Subcutaneous adipose tissue (tissue), 4 donors: ENCODE data around the gene EDDM3A. TPM values are rescaled to one million over a fixed set of nuclear protein-coding genes. Genes with fewer than 3 reads are reported as not detected.

Source experiments
- CTCF ChIP-seq: fragments of 450-650 bp; IDR thresholded peaks from one replicate; pipeline ENCODE4 v1.5.1; 2016; ENCODE audit warnings: low read depth, mild to moderate bottlenecking, control low read depth, antibody characterized with exemption, moderate library complexity
- total RNA-seq, 4 donors: library from RNA; depleted of rRNA; stranded (reverse); fragments of >200 nt; gene quantifications; one replicate each; pipeline ENCODE4 v1.1.0, GENCODE V29; 2016

The EDDM3A gene
- total RNA-seq, 4 donors from 2014 or later: not detected

GRCh38 chr14:20707622-20708021 lies 38.1 kb upstream of the EDDM3A start:
- TF ChIP-seq CTCF: no peak

- no peak for TF ChIP-seq CTCF
Measured at GRCh38 chr14:20711261-20711660, 34.4 kb upstream of the EDDM3A start.

- TF ChIP-seq CTCF: no peak
Measured at GRCh38 chr14:20711685-20712084, 34.0 kb upstream of the EDDM3A start.

- no peak for TF ChIP-seq CTCF
Measured at GRCh38 chr14:20712904-20713303, 32.8 kb upstream of the EDDM3A start.

- TF ChIP-seq CTCF: no peak
Measured at GRCh38 chr14:20714593-20715250, 31.0 kb upstream of the EDDM3A start.

GRCh38 chr14:20719777-20720176 lies 25.9 kb upstream of the EDDM3A start:
- TF ChIP-seq CTCF: no peak

- TF ChIP-seq CTCF: no peak
Measured at GRCh38 chr14:20720741-20721140, 24.9 kb upstream of the EDDM3A start.
